HG03066 (cell line): ENCODE results near the gene STAU1.
"Not testable (repeated sequence)": the region's sequence is repeated elsewhere in the genome, so short reads cannot be mapped to it uniquely, and the experiment has no call there.

Experiments used
- ATAC-seq: cut with Tn5 transposase; IDR thresholded peaks from one replicate; pipeline ENCODE4 v1.9.1; 2021; ENCODE audit warnings: low read depth; ENCODE audit not compliant: unreplicated experiment

Gene STAU1

DNA sequence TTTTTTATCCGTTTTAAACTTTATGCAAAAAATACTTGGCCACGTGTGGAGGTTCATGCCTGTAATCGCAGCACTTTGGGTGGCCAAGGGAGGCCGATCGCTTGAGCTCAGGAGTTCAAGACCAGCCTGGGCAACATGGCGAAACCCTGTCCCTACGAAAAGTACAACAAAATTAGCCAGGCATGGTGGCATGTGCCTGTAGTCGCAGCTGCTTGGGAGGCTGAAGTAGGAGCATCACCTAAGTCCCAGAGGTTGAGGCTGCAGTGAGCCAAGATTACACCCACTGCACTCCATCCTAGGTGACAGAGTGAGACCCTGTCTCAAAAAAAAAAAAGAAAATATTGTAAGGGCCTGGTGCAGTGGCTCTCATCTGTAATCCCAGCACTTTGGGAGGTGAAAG, 97.0 kb downstream of the STAU1 start:
- ATAC-seq, result no peak

DNA sequence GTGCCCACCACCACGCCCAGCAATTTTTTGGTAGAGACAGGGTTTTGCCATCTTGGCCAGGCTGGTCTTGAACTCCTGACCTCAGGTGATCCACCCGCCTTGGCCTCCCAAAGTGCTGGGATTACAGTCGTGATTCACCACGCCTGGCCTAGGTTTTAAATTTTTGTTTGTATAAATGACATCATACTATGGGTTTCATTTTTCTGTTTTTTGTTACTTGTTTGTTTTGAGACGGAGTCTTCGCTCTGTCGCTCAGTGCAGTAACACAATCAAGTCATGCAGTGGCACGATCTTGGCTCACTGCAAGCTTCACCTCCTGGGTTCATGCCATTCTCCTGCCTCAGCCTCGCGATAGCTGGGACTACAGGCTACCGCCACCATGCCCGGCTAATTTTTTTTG, 105.8 kb downstream of the STAU1 start:
- not testable (repeated sequence) for ATAC-seq

DNA sequence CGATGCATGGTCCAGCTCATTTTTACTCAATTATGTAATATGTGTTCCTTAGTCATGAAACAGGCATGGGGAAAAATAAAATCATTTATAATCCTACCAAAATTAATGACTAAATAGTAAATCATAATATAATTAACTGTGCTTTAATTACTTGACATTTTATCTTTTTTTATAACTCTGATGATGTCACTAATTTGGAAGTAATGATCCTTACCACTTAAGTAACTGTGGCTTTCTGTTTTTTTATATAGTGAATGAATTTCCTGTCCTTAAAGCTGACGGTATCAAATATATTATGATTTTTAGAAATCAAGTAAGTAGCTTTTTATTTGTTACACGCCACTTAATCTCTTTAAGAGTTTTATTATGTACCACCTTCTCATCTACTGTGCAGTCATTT, 109.8 kb downstream of the STAU1 start:
- no peak for ATAC-seq

DNA sequence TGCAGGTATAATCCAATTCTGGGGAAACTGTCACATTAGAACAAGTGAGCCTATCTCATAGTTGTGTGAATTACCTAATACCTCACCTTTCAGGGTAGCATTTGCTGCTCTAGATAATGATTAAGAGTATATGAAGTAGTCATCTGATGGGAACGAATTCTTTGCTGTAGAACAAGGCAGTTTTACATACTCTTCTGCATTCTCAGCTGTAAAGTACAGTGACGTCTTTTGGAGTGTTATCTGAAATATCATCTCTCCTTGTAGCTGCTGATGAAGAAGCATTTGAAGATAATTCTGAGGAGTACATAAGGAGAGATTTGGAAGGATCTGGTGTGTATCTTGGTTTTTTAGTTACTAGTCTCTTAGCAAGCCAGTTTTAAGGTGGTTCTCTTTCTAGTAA, 113.6 kb downstream of the STAU1 start:
- no peak for ATAC-seq
